ENCODE measurements around the gene APPBP2. TPM values are rescaled to one million over a fixed set of nuclear protein-coding genes. Genes with fewer than 3 reads are reported as not detected.

APPBP2 gene
- total and polyA plus RNA-seq, 9 donors = 14.4 to 72.1 (median 53.1) TPM

- 47 to 70% (median 47%) methylated on average over 3 of the region's 3 CpGs for WGBS, 3 donors
- H3K4me3 ChIP-seq = no peak overlapping the region
- no peaks in the 10 kb centered on the region for H3K4me1 ChIP-seq (ENCODE audit: insufficient read depth)
- H3K27ac ChIP-seq = no peak overlapping the region
- no peaks in the 10 kb centered on the region for H3K9me3 ChIP-seq
- no peaks in the 10 kb centered on the region for H3K27me3 ChIP-seq
- DNase-seq = no peak
- TF ChIP-seq EP300 (IDR thresholded peaks at IDR 0.05) = no peak
- no peak for TF ChIP-seq POLR2A (IDR thresholded peaks at IDR 0.05)
- TF ChIP-seq CTCF (IDR thresholded peaks at IDR 0.05) = no peak
- intact Hi-C loops (cut with DNase I) = no loop called here
- no peaks in the 10 kb centered on the region for H3K36me3 ChIP-seq
Measured at GRCh38 chr17:60396412-60396811, 129.6 kb downstream of the APPBP2 start.

GRCh38 chr17:60395508-60396065, 130.5 kb downstream of the APPBP2 start:
- no peak overlapping the region for H3K27ac ChIP-seq
- no peaks in the 10 kb centered on the region for H3K27me3 ChIP-seq
- no peak for TF ChIP-seq CTCF (IDR thresholded peaks at IDR 0.05)
- TF ChIP-seq POLR2A (IDR thresholded peaks at IDR 0.05) = no peak
- no peak for TF ChIP-seq EP300 (IDR thresholded peaks at IDR 0.05)
- no peaks in the 10 kb centered on the region for H3K9me3 ChIP-seq
- intact Hi-C loops (cut with DNase I) = no loop called here
- H3K36me3 ChIP-seq = no peaks in the 10 kb centered on the region
- WGBS, 3 donors = 80 to 81% (median 81%) methylated on average over 4 of the region's 4 CpGs
- DNase-seq = no peak
- no peak overlapping the region for H3K4me3 ChIP-seq
- H3K4me1 ChIP-seq (ENCODE audit: insufficient read depth) = peaks cover 3% of the 10 kb centered on the region

GRCh38 chr17:60393840-60394723, 132.0 kb downstream of the APPBP2 start:
- intact Hi-C loops (cut with DNase I) = no loop called here
- WGBS, 3 donors = 93 to 95% (median 95%) methylated on average over 17 of the region's 17 CpGs
- TF ChIP-seq EP300 (IDR thresholded peaks at IDR 0.05) (no peak), CTCF (IDR thresholded peaks at IDR 0.05) (no peak), POLR2A (IDR thresholded peaks at IDR 0.05) (no peak)

More at GRCh38 chr17:60393840-60394723, 132.0 kb downstream of the APPBP2 start:
- H3K9me3 ChIP-seq = no peaks in the 10 kb centered on the region
- DNase-seq = no peak
- no peaks in the 10 kb centered on the region for H3K27me3 ChIP-seq
- no peak overlapping the region for H3K27ac ChIP-seq
- H3K4me1 ChIP-seq (ENCODE audit: insufficient read depth) = peaks cover 3% of the 10 kb centered on the region
- no peaks in the 10 kb centered on the region for H3K36me3 ChIP-seq
- no peak overlapping the region for H3K4me3 ChIP-seq

Small RNA genes lying within 50 kb of the gene (small RNA-seq; reads per million reads assigned to genes)
- gene AC011921.2 = not detected

Other genes with a start within 250 kb of the APPBP2 start
- gene USP32, start 134.1 kb downstream of the APPBP2 start, total RNA-seq = 10 to 100 TPM; 27.2 to 37.6 (median 33.3) TPM
- gene USP32, start 134.1 kb downstream of the APPBP2 start, polyA plus RNA-seq = 10 to 100 TPM in 1 of 2 donors, 1 to 10 TPM in 1; 8.7 to 25.8 TPM
- not detected for gene CHCT1, start 103.8 kb downstream of the APPBP2 start, total RNA-seq
- under 1 TPM in 1 of 2 donors, not detected in 1; 0.08 TPM for gene CHCT1, start 103.8 kb downstream of the APPBP2 start, polyA plus RNA-seq
- gene PPM1D, start 74.0 kb upstream of the APPBP2 start, total RNA-seq = 10 to 100 TPM; 11.9 to 35.5 (median 28.7) TPM
- 10 to 100 TPM; 16.3 to 20.9 TPM for gene PPM1D, start 74.0 kb upstream of the APPBP2 start, polyA plus RNA-seq
- 10 to 100 TPM; 20.5 to 31.0 (median 21.6) TPM for gene BCAS3, start 151.6 kb upstream of the APPBP2 start, total RNA-seq
- gene BCAS3, start 151.6 kb upstream of the APPBP2 start, polyA plus RNA-seq = 10 to 100 TPM in 1 of 2 donors, 1 to 10 TPM in 1; 9.4 to 37.0 TPM